Jurkat, Clone E6-1 (cell line): ENCODE measurements around the gene TADA2A.
"Not testable (repeated sequence)": the region's sequence is repeated elsewhere in the genome, so short reads cannot be mapped to it uniquely, and the experiment has no call there.

Experiments
- DNase-seq: peaks from one replicate; pipeline ENCODE4 v3.0.0-alpha.2; 2011; ENCODE audit warnings: low read depth, low spot score
- H3K4me3 ChIP-seq: 2 replicates; pipeline ENCODE4 v1.5.1; 2011; ENCODE audit warnings: mild to moderate bottlenecking, low read length, control low read depth, moderate library complexity

The TADA2A gene

DNA sequence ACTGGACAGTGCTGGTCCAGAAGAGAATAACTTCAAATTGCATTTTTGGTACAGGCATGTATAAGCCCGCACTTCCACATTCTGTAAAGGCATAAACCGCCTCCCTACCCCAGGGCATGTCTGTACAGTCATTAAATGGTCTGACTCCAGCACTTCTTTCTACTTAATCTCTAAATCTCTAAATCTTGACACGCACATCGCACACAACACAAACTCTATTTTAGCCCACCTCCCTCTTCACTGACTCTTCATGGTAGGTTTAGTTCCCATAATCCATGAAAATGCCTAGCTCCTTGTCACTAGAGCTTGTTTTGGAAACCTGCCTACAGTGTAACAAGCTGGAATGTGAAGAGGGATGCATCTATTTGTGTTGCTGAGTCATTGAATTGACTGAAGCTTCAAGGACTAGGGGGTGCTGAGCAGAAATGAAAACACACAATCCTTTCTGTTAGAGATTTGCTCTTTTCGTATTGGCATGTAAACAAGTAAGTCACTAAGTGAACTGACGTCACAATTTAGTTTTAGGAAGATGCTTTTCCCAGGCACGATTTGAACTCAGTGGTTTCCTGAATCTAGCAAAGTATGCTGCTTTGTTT is 81.4 kb downstream of the TADA2A start:
- DNase-seq = no peak
- no peak overlapping the region for H3K4me3 ChIP-seq

DNA sequence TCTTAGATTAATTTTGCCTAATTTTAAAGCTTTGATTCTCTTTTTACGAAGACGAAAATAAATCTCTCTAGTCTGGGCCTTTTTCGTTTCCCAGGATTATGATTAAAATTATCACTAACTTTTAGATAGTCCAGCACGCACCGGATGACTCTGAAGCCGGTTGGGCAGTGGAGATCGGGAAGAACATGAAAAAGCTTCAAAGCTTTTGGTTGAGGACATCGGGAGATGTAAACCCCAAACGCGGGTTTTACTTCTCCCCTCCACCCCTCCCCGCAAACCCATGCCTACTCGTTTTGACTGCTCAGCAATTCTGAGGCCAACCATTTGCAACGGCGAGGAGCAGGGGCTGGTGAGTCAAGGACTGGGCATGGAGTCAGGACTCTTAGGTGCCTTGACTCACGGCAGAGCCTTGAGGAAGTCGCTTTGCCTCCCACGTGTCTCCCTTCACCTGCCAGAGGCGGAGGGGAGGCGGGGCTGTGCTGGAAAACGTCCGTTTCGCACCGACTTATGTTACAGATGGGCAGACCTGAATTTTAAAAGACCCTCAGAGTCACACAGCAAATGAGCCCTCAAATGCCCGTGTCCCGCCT is 82.0 kb downstream of the TADA2A start:
- DNase-seq = no peak
- H3K4me3 ChIP-seq = peak overlapping the region; percentile 74

DNA sequence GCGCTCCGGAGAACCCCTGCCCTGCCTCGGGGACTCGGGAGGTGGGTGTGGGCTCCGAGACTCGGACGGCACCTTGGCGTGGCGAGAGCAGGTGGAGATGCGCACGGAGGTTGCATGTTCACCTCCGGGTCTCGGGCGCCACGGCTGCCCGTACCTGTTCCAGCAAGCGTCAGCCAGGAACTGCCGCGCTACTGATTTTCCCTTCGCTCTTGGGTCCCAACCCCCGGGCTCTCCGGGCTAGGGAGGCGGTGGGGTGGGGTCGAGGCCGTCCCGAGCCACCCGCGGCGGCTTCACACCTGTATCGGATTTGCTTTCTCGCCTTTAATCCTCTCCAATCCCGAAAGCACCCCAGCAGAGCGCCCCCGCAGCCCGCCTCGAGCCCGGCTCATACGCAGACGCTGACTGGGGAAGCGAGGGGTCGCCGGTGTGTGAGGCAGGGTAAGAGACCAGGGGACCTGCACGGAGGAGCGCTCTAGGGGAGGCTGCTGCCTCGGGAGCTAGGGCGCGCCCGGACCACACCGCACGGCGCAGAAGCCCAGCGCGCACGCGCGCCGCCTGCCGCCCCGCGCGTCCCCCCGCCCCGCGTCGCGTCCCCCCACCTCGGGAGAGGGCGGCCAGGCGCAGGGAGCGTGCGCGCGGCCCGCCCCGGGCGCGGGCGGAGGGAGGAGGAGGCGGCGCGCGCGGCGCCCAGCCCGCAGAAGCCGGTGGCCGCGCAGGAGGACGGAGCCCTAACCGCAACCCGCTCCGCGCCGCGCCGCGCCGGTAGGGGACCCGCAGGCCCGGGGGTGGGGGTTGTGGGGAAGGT is 82.7 kb downstream of the TADA2A start, which contains the start of gene DUSP14:
DUSP14 (plus strand) TSS at position 695 of the 805 bp plus-strand sequence. CDS start 22,382 bp downstream, outside the sequence.
- peak; percentile 65 for DNase-seq

DNA sequence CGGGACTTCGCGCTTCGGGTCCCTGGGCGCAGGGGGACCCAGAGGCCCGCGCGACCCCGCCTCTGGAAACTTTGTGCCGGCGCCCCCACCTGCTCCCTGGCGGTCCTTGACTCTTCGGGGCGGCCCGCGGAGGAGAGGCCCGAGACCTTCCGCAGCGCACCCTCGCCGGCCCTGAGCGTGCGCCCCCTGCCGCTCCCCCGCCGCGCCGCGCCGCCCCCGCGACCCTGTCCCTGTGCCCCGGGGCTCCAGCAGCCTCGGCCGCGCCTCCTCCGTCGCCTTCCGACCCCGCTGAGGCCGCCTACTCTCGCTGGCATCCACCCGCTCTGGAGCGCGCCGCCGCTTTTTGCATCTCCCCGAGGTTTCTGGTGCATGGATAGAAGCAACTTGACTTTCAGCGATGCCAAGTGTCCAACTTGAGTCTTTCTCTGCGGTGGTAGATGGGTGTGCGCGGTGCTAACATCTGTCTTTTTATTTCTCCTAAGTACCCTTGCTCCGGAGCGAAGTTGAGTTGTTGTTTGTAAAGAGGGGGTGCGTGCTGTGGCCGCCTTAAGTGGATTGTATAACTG is 83.4 kb downstream of the TADA2A start:
- peak overlapping the region; percentile 74 for H3K4me3 ChIP-seq
- DNase-seq = peak; percentile 39

More for the DNA sequence above, 82.7 kb downstream of the TADA2A start, which contains the start of gene DUSP14:
- peak within 1 kb of the TSS; percentile 74 for H3K4me3 ChIP-seq

DNA sequence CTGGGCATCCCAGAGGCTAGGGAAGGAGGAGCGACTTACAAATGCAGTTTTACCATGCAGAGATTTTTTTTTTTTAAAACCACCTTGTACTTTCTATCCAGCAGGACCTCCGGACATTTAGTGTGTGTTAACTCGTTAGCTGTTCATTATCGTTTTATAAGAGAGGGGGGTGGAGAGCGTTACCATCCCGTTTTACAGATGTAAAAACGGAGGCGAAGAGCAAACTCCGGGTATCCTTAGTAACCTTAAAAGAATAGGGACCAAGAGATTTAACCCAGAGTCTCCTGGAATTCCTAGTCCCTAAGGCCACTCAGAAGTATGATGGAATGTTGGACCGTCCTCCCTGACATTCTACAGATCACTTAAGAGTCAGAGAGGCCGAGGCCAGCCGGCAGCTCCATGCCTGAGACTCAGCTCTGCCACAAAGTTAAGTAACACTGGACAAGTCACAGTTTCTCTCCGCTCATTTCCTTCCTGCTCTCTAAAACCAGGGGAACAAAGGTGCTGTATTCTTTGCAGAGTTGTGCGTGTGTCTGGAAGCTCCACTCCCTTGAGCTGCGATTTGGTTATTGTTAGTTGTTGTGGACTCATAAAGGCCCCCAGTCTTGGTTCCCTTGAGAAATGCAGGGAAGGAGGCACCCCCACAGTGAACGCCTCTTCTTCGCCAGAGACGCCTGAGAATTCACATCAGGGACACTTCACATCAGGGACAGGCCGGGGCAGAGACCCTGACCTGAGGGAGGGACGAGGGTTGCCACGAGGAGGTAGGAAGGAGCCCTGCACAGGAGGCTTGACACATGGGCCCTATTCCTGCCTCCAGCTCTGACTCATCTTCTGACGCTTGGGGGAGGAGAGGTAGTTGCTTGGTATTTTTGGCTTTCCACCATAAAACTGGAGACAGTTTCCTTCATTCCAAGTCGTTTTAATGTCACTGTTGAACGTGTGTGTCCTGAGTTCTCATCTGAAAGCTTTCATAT is 84.2 kb downstream of the TADA2A start:
- peak overlapping the region; percentile 74 for H3K4me3 ChIP-seq
- DNase-seq = no peak

DNA sequence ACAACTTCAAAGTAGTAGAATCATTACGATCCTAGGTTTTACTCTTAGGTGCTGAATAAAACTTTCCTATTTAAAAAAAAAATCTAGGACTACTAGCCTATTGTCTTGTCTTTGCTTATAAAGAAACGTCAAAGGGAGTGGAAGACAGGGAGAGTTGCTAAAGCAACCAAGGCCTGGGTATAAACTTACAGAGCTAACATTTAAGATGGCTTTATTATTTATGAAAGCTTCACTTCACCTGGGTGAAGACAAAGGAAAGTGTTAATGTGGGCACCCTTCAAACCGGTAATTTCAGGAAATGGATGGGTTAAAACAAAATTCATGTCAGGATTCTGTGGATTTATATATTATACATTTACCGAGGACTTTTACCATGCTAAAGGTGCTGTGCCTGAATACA is 85.5 kb downstream of the TADA2A start:
- no peak overlapping the region for H3K4me3 ChIP-seq
- DNase-seq = no peak

DNA sequence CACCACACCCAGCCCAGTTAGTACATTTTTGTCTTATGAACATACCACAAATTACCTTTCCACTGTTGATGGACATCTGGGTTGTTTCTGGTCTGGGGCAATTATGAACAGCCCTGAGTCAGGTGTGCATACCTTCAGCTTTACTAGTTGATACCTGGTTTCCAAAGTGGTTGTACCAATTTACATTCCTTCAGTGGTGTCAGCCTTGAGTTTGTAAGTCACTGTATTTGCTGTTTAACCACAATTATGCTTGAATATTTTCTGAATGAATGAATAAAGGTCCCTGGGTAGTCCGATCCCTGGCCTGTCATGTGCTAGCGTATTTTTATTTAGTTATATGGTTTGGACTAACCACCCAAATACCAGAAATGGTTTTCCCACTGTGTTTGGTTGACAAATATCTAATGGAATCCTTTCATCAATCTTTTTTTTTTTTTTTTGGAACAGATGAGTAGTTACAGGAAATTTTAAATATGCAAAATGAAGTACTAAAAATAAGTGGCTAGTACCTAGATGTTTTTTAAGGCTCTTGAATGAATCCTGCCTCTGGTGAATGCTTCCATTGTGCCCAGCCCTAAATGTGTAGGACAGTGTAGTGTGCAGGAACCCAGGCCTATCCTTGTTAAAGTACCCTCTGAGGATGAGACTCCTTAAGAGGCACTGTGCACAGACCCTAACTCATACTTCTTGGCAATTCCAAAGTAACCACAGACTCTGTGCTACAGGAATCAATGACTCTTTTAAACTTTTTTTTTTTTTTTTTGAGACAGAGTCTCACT is 86.8 kb downstream of the TADA2A start:
- H3K4me3 ChIP-seq = no peak overlapping the region
- DNase-seq = no peak

DNA sequence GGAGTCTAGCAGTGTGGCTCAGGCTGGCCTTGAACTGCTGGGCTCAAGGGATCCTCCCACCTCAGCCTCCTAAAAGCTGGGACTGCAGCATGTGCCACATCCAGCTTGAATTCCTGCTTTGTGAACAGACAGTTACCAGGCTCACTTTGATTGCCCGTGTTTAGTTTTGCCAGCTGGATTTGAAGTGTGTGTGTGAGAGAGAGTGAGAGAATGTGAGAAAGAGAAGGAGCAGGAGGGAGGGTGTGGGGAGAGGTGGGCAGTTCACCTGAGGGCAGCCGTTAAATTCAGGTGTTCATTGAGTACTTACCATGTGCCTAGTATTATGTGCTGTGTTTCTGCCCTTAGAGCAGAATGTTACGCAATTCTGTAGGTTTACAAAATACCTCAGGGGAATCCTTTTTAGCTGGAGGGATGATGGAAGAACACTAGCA is 87.7 kb downstream of the TADA2A start:
- no peak for DNase-seq

DNA sequence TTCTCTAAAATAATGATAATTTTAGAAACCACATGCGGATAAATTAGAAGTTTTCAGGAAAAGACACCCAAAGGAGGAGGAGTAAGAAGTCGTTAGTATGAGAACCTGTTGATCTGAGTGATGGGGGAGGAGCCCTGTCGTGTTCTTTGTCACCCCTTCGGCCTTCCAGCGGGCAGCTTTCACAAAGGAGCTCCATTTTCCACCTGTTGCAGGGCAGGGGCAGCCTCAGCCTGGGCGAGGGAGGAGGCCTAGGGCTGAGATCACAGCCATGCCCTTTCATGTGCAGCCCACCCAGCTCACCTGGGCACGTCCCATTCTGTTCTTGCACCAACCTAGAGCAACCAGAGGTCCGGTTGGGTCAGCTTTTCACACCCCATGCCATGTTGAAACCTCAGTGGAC is 88.3 kb downstream of the TADA2A start:
- DNase-seq = no peak
- H3K4me3 ChIP-seq = no peak overlapping the region

More for the DNA sequence above, 87.7 kb downstream of the TADA2A start:
- H3K4me3 ChIP-seq = no peak overlapping the region

DNA sequence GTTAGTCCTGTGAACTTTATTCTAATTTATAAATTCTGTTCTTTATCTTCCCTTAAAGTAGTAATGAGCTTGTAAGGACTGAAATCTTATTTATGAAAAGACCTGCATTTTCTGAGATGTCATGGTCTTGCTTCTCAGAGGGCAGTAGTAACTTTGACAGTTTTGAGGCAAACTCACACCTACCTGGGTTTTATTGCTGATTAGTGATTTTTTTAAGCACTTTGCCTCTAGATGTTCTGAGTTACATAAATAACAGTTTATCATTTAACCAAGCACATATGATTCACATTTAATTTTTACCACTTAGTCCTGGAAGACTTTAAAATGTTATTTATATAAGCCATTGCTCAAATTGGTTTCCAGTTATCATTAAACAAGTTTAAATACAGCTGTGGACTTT is 93.7 kb downstream of the TADA2A start:
- H3K4me3 ChIP-seq = no peak overlapping the region
- no peak for DNase-seq

DNA sequence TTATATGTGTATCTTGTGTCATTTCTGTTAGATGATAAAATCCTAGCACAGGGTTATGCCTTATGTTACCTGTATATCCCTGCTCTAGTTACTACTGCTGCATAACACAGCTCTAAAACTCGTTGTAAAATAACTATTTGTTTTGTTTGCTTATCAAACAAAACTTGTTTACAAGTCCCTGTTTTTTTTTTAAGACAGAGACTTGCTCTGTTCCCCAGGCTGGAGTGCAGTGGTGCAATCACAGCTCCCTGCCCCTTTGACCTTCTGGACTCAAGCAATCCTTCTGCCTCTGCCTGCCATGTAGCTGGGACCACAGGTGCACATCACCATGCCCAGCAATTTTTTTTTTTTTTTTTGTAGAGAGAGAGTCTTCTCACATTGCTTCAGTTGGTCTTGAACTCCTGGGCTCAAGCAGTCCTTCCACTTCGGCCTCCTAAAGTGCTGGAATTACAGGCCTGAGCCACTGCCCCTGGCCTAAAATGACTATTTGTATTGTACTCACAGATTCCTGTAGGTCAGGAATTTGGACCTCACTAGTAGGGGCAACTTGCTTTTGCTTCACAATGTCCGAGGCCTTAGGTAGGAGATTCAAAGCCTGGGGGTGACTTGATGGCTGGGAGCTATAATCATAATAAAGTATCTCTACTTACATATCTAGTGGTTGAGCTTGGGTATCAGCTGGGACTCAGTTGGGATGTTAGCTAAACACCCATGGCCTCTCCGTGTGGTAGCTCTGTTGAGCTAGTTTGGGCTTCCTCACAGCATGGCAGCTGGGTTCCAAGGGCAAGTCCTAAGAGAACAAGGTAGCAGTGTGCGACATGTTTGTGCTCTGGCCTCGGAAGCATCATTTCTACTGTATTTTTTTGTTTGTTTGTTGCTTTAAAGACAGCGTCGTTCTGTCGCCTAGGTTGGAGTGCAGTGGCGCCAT is 95.6 kb downstream of the TADA2A start:
- DNase-seq = no peak
- no peak overlapping the region for H3K4me3 ChIP-seq

DNA sequence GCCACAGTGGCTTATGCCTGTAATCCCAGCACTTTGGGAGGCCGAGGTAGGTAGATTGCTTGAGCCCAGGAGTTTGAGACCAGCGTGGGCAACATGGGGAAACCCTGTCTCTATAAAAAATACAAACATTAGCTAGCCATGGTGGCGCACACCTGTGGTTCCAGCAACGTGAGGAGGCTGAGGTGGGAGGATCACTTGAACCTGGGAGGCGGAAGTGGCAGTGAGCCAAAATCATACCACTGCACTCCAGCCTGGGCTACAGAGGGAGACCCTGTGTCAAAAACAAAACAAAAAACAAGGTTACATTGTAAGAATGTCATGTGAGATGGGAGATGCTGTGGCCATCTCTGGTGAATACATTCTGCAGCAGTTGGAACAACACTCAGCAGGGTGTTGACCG is 96.5 kb downstream of the TADA2A start:
- H3K4me3 ChIP-seq = no peak overlapping the region
- no peak for DNase-seq

DNA sequence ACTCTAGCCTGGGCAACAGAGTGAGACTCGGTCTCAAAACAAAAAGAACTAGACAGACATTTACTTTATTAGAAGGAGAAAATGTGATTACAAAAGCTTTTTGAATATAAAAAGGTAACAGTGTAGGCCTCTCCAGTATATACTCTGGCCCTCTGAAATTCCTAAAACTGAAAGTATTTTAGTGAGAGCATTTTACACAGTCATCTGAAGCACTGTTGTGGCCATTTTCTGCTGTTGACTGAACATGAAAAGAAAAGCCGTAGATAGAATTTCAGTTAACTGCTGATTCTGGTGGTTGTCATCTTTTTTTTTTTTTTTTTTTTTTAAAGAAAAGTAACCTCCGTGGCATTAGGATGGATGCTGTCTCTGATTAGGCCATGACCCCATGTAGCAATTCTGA is 98.6 kb downstream of the TADA2A start:
- H3K4me3 ChIP-seq = no peak overlapping the region
- DNase-seq = no peak

DNA sequence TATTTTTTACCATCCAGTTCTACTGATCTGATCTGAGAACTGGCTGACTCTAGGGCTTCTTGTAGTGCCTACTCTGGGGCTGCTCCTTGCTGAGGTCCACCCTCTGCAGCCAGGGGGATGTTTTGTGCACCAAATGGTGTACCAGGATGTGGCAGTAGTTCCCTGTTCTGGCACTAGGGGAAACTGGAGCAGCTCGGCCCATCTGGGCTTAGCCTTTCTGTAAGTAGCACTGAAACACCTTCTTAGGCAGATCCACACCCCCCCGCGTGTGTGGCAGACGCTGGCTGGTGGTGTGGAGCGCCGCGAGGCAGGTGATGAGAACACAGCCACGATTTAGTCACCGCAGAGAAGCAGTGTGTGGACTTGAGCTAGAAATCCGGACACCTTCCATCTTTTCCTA is 100.0 kb downstream of the TADA2A start:
- DNase-seq = peak; percentile 34
- no peak overlapping the region for H3K4me3 ChIP-seq

DNA sequence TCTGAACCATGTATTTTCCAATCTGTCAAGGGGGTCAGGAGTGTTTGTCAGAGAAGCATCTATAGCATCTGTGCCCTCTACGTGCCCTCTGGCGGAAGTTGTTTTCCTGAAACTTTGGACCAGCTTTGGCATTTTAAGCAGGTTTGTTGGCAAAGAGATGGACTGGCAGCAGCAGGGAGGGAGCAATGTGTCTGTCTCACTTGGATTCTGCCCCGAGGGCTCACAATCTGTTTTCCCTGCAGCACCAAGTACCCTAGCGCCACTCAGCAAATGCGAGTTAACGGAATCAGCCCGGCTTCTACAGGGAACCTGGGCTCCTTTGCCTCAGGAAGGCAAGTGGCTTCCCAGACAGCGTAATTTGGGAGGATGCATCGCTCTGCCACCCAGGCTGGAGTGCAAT is 100.4 kb downstream of the TADA2A start:
- H3K4me3 ChIP-seq = no peak overlapping the region
- no peak for DNase-seq

DNA sequence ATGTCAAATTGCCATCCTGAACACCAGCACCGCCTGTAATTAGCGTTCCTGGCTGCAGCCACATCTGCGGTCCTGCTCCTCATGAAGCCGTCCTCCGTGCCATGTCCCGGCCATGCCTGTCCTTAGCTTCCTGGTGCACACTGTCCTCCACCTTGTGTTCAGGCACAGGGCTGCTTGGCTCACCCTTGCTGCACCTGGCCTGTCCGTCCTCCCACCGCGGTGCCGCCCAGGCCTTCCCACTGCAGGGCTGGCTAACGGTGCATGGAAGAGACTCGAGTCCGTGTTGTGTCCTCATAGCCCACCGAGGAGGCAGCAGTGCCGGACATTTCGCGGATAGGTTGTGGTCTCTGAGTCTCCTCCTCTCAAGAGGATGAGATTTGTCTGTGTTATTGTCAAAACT is 103.4 kb downstream of the TADA2A start:
- no peak overlapping the region for H3K4me3 ChIP-seq
- no peak for DNase-seq

DNA sequence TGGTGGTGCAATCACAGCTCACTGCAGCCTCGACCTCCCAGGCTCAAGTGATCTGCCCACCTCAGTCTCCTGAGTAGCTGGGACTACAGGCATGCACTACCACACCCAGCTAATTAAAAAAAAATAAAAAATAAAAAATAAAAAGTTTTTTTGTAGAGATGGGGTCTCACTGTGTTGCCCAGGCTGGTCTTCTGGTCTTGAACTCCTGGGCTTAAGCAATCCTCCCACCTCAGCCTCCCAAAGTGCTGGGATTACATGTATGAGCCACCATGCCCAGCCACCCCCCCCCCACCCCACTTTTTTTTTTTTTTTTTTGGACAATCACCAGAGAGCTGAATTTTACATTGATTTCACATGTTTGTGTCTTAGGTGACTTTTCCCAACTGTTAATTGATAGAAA is 105.0 kb downstream of the TADA2A start:
- not testable (repeated sequence) for DNase-seq, H3K4me3 ChIP-seq
